ENCODE results near the gene P2RX4.
"Not testable (repeated sequence)": the region's sequence is repeated elsewhere in the genome, so short reads cannot be mapped to it uniquely, and the experiment has no call there.

The P2RX4 gene

DNA sequence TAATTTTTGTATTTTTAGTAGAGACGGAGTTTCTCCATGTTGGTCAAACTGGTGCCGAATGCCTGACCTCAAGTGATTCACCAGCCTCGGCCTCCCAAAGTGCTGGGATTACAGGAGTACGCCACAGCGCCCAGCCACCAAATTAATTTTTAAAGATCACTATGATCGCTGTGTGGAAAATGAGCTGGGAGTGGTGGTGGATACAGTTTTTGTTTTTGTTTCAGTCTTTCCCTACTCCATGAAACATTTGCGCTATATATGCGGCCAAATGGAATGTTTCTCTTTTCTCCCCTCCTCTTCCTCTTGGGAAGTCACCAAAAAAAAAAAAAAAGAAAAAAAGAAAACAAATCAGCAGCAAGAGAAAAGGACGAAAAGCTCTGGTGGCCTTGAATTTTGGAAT lies 20.8 kb upstream of the P2RX4 start:
- no peak for DNase-seq

DNA sequence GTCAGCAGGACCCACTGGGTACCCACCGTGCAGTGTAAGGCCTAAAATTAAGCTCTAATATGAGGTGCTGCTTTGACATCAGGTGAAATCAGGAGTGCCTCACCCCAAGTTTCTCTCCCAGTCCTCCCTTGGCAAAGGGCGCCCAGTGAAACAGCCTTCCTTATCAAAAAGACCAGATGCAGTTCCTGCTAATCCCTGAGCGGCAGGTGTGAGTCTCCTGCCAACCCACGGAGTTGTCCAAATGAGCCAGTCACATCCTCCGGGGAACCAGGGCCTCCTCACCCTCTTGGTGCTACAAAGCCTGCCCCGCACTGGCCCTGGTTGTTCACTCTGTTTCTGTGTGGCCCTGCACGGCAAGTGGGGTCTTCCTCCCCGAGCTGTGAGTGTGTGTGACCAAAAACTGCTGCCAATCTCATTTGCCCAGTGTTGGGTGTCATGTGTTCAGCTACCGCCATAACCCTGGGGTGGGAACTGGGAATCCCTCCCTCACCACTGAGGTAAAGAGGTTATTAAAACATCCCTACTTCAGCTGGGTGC lies 20.2 kb upstream of the P2RX4 start:
- no peak for DNase-seq

DNA sequence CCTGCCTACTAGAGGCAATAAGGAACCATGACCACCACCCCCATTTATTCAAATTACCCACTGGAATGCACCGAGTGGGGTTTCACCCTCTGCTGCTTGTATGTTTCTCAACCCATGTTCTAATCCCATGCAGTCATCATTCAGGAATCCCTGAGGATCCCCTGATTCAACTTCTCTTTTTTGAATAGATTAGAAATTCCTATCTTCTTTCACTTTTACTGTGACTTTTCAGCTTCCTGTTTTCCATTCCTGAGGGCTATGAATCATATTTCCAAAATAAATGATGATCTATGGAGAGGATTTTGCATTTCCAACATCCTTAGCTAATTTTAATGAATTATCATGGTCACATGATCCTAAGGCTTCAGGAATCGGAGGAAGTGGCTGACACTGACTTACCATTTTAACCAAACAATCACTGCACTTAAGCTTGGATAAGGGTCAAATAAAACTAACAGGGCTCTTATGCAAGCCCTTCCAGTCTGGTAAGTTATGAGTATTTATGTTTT lies 19.4 kb upstream of the P2RX4 start:
- no peak for DNase-seq

DNA sequence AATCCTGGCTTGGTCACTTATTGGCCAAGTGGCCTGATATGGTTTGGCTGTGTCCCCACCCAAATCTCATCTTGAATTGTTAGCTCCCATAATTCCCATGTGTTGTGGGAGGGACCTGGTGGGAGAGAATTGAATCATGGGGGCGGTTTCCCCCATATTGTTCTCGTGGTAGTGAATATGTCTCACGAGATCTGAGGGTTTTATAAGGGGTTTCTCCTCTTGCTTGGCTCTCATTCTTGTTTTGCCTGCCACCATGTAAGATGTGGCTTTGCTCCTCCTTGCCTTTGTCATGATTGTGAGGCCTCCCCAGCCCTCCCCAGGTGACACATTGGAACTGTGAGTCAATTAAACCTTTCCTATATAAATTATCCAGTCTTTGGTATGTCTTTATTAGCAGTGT lies 18.8 kb upstream of the P2RX4 start:
- DNase-seq: no peak

DNA sequence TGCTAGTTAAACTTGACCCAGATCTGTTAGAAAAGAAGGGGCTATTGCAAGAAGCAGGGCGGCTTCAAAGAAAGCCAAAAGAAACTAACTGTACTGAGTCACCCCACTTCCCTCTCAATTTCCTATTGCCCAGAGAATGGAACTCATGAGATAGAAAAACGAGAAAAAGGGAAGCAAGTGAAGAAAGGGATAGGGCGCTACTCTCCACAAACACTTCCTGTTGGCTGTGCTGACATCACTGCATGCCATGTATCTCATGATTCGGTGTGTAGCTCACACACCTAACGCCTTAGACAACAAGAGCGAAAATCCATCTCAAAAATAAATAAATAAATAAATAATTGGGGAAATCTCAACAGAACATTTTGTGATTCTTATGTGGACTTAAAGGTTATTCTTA lies 13.0 kb upstream of the P2RX4 start:
- DNase-seq: no peak

DNA sequence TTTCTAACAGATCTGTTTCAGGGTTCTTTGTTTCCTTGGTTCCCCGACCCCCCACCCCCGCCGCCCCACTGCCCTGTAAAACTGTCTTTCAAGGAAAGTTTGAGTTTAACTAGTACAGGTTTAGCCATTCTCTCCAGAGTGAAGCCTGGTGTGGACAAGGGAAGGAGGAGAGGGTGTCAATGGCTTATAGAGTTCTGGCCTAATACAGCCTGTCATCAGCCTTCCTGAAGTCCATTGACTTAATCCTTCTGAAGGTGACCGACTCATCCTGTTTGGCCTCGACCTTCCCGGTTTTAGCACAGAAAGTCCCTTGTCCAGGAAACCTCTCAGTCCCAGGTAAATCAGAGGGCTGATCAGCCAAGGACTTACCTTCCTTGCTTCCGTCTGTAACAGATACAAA lies 11.0 kb upstream of the P2RX4 start:
- DNase-seq: no peak

DNA sequence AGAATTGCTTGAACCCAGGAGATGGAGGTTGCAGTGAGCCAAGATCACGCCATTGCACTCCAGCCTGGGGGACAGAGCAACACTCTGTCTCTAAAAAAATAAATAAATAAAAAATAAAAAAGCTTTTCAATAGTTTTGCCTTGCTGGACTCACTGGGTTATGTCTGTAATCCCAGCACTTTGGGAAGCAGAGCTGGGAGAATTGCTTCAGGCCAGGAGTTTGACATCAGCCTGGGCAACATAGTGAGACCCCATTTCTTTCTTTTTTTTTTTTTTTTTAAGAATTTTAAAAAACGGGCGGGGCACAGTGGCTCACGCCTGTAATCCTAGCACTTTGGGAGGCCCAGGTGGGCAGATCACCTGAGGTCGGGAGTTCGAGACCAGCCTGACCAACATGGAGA lies 8.8 kb upstream of the P2RX4 start:
- DNase-seq: not testable (repeated sequence)

DNA sequence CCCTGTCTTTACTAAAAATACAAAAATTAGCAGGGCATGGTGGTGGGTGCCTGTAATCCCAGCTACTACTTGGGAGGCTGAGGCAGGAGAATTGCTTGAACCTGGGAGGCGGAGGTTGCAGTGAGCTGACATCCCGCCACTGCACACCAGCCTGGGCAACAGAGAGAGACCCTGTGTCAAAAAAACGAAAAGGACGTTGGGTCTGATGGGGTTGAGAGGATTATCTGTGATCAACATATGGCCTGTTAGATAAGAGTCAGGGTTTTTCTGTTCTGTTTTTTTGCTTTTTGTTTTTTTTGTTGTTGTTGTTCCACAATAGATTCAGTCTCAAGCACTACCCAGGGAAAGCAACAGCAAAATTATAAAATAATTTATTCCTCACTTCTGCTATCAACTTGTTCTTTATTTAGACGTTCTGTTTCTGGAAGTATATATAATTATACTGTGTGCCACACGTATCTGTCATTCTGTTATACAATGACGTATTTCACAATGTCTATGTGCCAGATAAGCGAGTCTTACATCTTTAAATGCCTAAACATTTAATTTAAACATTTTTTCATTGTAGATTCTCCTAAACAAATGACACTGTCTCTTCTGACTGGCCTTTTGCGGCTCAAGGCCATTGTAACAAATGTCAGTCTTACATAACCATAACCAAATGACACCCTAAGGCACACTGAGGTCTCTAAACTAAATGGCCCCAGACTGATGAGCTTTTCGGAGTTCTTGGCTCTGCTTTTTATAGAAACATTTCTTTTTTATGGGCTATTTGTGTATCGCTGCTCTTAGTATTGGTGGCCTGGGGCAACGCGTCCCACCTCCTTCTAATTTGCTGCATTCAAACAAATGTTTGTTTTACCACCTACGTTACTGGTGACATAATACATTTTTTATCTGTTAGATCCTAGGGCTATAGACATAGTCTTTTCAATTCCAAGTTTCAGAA lies 7.2 kb upstream of the P2RX4 start:
- DNase-seq: no peak

DNA sequence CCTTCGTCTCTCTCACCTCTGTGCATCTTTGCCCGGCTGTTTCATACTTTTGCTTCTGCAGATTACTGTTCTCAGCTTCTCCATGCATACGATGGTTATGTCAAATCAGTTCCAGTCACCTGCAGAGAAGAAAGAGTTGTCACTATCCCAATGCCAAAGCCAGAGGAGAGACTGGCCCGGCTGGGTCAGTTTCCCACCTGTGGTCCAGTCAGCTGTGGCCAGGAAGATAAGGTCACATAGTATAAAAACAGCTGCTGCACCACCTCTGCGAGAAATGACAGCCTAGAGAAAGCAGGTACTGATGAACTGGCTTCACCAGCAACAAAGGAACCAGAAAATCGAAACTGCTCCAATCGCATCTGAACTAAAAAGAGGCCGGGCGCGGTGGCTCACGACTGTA lies 6.4 kb upstream of the P2RX4 start:
- DNase-seq: peak; percentile 47

DNA sequence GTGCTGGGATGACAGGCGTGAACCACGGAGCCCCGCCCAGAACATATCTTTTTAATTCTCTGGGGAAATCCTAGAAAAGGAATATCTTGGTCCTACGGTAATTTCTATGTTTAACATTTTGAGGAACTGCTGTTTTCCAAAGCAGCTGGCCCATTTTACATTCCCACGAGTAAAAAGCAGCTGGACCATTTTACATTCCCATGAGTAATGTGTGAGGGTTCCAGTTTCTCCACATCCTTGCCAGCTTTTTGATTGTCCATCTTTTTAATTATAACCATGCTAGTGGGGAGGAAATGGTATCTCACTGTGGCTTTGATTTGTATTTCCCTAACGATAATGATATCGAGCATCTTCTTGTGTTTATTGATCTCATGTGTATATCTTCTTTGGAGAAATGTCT lies 4.4 kb upstream of the P2RX4 start:
- DNase-seq: no peak

DNA sequence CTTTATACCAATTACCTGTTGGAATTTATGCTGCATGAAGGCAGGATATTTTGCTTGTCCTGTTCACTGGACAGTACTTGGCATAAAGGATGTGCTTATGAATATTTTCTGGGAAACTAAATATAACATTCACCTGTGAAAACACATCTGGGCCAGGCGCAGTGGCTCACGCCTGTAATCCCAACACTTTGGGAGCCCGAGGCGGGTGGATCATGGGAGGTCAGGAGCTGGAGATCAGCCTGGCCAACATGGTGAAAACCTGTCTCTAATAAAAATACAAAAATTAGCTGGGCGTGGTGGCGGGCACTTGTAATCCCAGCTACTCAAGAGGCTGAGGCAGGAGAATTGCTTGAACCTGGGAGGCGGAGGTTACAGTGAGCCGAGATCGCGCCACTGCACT lies 1.4 kb upstream of the P2RX4 start:
- DNase-seq: peak; percentile 58

DNA sequence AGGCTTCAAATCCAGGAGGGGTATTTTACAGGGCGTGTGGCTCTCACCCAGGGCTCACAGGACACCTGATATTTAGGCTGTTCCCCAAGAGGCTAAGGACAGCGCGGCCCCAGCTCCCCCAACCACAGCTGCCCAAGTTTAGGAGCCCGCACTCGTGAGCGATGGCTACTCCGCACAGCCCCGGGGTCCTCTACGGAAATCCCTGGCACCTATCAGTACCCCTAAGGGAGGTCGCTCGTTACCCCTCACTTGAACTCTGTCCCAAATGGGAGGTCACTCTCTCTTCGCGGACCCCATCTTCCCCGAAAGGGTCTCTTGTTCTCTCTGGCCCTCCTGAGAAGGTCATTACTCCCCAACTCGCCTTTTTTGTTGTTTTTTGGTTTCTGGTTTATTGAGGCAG lies 708 bp upstream of the P2RX4 start:
- peak; percentile 63 for DNase-seq

DNA sequence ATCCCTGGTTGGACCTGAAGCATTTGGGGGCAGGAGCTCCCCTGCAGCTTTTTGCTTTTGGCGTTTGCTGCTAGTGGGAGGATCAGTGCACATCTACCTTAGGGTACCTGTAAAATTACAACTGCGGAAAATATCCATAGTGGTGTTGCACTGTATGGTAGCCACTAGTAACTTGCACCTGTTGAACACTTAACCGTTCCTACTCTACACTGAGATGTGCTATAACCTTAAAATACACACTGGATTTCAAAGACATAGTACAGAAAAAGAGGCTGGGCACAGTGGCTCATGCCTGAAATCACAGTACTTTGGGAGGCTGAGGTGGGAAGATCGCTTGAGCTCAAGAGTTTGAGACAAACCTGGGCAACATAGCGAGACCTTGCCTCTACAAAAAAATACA lies 2.9 kb downstream of the P2RX4 start:
- DNase-seq: no peak

DNA sequence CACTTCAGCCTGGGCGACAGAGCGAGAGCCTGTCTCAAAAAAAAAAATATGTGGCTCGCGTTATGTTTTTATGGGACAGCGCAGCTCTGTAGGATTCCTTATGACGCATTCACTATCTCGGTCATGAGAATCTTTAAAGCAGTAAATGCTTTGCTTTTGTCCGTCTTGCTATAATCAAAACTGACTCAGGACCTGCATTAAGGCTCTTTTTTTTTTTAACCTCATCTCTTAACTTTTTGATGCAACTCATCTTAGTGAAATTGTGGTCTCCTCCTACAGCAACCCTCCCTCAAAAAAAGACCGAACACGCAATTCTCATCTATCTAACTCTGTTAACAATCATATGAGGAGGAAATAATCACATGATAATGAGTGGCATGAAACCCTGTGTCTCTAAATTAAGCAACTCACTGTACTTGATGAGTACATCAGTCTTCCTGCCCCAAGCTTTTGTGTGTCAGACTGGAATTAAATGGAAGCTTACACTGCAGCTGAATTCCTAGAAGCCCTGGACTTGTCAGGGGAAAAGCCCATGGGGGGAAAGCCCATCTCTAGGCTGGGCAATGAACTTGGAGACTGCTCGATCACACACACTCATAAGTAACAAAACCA lies 4.3 kb downstream of the P2RX4 start:
- DNase-seq: peak; percentile 81

DNA sequence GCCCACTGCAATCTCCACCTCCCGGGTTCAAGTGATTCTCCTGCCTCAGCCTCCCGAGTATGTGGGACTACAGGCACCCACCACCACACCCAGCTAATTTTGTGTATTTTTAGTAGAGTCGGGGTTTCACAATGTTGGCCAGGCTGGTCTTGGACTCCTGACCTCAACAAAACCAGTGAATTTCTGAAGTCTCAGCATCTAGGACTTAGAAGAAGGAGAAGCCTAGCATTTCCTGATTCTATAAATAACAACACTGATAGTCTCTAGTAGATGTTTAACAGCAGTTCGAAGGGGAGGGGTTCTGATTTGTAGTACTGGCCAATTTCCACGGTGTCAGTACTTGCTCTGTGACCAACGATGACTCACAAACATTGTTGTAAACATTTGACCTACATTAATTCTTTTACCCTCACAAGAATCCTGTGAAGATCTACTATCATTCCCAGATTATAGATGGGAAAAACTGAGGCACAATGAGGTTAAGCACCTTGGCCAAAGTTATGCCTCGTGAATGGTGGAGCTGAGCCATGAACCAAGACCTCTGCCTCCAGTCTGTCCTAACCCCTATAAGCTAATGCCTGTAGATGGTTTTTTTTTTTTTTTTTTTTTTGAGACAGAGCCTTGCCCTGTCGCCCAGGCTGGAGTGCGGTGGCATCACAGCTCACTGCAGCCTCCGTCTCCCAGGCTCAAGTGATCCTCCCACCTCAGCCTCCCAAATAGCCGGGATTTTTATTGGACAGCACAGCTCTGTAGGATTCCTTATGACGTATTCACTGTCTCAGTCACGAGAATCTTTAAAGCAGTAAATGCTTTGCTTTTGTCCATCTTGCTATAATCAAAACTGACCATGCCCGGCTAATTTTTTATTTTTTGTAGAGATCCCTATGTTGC lies 5.2 kb downstream of the P2RX4 start:
- no peak for DNase-seq

DNA sequence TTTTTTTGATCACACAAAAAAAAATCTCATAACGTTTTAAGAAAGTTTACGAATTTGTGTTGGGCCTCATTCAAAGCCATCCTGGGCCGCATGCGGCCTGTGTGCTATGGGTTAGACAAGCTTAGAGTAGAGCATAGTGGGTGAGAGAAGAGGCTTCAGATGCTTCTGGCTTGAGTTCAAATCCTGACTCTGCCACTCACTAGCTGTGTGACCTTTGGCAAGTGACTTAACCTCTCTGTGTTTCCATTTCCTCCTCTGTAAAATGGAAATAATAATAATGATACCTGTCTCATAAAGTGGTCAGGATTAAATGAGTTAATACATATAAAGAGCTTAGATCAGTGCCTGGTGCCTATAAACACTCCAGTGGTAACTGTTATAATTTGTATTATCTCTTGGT lies 6.2 kb downstream of the P2RX4 start:
- DNase-seq: no peak

DNA sequence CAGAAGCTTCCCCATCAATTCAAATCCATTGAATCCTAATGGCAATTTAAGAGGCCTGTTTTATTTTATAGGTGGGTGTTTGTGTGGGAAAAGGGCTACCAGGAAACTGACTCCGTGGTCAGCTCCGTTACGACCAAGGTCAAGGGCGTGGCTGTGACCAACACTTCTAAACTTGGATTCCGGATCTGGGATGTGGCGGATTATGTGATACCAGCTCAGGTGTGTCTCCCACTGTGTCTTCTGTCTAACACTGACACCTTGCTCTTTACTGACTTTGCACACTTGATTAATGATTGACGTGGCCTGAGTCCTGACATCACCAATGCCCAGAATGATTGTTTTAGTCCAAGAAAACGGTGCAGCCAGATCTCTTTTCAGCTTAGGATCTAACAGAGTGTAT lies 7.1 kb downstream of the P2RX4 start:
- no peak for DNase-seq

DNA sequence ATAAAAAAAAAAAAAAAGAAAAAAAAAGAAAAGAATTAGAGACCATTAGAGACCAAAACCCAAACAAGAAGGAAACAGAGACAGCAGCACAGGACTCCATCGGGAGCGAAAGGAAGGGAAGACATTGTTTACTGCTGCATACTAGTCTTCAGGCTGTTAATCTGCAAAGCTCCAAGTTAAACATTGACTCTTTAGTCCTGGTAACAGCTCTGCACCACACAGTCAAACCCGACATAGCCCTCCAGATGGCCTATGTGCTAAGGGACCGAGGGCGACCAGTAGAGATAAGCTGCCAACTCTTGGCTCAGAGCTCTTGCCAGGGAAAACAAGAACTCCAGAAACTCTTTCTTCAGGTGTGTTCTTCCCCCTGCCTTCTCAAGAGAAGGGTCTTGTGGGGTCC lies 7.8 kb downstream of the P2RX4 start:
- DNase-seq: no peak

DNA sequence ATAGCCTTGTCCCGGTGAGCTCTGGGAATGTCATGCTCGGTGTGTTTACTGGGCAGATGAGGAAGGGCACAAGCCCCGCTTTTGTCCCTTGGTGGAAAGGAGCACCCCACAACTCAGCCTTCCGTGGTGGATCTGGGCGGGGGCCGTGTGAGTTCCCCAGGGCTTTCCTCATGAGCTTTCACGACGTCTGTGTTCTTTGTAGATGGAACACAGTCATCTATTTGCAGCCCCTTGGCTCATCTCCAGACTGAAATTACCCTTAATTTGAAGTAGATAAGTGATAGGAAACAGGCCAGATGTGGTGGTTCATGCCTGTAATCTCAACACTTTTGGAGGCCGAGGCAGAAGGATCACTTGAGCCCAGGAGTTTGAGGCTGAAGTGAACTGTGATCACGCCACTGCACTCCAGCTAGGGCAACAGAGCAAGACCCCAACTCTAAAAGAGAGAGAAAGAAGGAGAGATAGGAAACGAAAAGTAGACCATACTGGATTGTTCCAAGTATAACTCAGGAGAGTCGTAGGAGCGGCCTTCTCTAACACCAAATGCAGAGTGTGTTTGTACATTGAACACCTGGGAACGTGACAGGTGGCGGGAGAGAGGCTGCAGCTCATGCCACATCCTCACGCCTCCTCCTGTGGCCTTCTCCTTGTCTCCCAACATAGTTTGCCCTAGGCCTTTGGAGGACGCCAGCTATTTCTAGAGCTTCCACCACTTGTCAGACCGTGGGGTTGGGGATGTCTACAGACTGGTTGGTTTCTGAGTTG lies 8.8 kb downstream of the P2RX4 start:
- DNase-seq: no peak

DNA sequence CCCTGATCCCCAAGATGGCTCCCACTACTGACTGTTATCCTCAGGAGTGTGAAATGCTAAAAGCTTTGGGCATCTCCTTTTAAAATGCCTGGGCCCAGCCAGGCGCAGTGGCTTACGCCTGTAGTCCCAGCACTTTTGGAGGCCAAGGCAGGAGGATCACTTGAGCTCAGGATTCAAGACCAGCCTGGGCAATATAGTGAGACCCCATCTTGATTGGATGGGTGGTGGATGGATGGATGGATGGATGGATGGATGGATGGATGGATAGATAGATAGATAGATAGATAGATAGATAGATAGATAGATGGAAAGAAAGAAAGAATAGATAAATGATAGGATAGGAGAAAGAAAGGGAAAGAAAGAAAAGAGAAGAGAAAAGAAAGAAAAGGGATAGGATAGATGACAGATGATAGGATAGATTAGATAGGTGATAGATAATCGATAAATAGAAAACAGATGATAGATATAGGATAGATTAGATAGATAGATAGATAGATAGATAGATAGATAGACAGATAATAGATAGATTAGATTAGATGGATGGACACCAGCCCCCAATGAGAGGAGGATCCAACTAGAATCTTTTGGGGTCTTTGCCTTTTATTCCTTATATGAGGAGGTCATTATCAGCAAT lies 9.5 kb downstream of the P2RX4 start:
- DNase-seq: no peak

DNA sequence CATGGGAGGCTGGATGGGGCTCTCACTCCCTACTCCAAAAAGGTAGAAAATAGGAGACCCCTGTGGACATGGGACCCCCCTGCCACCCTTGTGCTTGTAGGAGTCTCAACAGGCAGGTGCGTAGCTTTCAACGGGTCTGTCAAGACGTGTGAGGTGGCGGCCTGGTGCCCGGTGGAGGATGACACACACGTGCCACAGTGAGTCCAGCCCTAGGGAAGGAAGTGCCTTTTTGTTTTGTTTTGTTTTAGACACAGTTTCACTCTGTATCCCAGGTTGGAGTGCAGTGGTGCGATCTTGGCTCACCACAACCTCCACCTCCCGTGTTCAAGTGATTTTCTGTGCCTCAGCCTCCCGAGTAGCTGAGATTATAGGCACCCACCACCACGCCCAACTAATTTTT lies 12.9 kb downstream of the P2RX4 start:
- no peak for DNase-seq
